NCI-H1694 (cell line): ENCODE measurements around the gene C1QL1.
"Not testable (repeated sequence)": the region's sequence is repeated elsewhere in the genome, so short reads cannot be mapped to it uniquely, and the experiment has no call there.

Source experiments
- DNase-seq: peaks from one replicate; lab custom pipeline; 2025; lab: John Stamatoyannopoulos, UW

The C1QL1 gene

DNA sequence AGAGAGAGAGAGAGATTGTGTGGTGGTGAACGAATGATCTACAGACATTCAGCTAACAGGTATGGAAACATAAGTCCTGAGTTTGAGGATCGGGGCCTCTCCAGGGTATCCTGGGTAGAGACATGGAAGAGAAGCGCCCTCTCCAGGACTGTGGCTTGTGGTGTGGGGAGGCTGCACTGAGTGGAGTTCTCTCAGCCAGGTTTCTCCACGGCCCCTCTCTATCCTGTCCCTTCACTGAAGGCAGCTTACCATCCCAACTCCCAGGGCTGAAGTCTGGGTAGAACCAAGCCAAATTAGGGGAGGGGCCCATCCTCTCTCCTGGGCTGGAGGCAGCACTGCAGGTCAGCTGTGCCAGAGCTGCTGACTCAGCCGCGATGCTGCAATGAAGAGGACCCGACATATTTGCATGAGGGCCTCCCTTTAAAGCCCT is 6.2 kb downstream of the C1QL1 start:
- DNase-seq: no peak

DNA sequence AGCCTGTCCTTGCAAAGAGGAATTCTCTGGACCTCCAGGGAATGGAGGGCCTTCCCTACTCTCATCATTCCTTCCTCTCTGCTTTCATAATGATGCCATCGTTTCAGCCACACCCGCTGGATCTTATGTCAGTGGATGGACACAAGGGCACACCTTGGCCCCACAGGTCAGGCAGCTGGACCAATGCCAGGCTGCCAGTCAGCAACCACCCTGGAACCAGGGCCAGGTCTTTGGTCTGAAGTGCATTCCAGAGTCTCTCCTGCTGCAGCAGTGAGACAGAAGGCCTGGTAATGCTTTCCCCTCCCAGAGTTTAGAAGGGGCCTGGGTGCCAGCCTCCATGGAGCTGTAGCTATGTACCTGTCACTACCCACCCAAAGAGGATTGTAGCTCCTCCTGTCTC is 7.4 kb downstream of the C1QL1 start:
- DNase-seq: no peak

GRCh38 chr17:44959821-44960531 is 8.1 kb downstream of the C1QL1 start:
- no peak for DNase-seq

DNA sequence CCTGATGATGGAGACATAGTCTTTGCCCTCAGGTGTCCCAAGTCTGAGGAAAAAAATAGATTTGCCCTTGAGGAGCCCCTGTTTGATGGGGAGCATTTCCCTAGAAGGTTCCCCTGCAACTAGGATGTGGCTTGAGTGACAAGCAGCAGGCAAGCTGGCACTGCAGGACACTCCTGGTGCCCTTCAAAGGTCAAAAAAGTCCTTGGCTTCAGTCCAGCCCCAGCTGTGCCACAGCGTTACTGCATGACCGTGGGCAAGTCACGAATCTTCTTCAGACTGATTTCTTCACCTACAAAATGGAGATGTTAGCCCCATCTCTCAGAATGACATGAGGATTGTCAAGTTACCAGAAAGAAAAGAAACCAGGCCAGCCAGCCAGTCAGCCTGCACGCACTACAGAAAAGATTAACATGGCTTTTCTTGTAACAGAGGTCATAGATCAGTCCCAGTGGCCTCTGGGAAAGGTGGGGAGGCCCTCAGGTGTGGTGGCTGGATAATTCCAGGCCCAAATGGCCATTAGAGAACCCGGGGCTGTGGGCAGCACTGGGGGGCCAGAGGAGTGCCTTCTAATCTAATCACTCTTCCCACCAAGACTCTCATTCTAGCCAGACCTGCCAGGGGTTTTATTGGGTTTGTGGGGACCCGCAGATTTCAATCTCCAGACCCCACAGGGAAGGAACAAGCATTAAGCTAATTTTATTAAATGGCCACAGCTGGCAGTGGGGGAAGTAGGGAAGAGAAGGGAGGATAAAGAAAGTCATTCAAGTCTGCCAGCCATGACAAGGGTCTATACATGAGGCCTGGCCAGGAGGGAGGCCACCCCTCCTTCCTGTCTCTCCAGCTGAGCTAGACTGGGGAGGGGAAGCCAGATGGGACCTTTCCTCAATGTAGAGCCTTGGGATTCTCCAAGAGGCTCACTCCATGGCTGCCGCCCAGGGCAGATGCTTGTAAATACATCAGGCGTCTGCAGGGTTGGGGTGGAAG is 10.8 kb downstream of the C1QL1 start:
- DNase-seq: no peak

GRCh38 chr17:44955674-44956425 is 12.3 kb downstream of the C1QL1 start:
- no peak for DNase-seq

DNA sequence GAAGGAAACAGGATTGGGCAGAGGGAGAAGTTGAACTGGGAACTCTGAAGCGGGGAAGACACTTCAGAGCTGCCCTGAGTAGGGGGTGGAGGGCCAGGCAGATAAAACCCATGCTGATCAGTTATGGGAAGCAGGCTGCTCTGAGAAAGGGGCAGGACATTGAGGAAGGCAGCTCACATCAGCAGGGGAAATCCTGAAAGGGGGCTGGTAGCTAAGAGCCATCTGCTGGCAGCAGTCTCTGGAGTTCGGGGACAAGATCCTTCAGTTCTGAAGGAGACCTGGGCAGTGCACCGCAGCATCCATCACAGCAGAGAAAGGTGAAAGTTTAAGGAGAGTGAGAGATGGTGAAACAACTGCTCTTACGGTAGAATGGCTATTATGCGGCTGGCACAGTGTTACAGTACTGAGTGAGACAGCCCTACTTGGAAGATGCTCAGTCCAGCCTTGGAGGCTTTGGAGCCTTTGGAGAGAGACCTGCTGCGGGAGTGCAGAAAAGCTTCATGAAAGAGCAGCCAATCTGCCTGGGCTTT is 15.1 kb downstream of the C1QL1 start:
- DNase-seq: no peak

DNA sequence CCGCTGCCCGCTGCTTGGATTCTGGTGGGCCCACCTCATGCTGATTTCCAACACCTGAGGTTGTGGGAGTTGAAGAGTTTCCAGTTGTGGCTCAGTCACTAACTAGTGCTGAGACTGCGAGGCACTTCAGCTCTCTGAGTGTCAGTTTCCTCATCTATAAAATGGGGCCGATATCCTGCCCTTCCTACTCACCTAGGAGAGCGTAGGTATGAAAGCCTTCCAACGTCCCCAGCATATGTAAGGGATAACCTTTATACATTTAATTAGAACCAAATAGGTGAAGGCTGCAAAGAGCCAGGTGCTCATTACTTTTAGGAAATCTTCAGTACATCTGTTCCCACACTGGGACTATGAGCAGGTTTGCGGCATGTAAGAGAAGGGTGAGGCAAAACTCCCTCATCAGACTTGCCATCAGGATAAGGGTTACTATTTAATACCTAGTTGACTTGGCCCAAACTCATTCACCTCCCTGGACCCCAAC is 19.7 kb downstream of the C1QL1 start:
- DNase-seq: no peak

- peak; percentile 95 for DNase-seq
These were observed 20.4 kb downstream of the C1QL1 start, which contains the start of gene KIF18B for GRCh38 chr17:44947461-44948314. KIF18B (minus strand) TSS chr17:44947773; CDS start chr17:44936344, 11,429 bp downstream.

DNA sequence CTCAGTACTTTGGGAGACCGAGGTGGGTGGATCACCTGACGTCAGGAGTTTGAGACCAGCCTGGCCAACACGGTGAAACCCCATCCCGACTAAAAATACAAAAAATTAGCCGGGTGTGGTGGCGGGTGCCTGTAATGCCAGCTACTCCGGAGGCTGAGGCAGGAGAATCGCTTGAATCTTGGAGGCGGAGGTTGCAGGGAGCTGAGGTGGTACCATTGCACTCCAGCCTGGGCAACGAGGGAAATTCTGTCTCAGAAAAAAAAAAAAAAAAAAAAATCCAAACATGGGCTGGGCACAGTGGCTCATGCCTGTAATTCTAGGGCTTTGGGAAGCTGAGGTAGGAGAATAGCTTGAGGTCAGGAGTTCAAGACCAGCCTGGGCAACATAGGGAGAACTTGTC is 22.5 kb downstream of the C1QL1 start:
- DNase-seq: not testable (repeated sequence)

DNA sequence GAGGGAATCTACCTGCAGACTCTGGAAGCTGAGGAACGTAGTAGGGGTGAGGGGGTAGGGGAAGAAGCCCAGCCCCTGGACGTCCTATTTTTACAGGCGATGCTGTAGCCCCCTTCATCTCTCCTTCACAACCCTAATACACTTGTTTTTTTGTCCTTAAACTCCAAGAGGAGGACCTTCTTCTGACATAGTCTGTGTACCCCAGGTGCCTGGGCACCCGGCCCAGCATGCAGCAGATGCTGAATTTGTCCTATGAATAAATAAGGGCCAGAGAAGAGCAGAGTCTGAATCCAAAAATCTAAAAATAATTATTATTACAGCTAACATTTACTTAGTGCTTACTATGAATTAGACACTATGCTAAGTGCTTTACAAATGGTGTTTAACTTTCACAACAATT is 25.6 kb downstream of the C1QL1 start:
- peak; percentile 9 for DNase-seq

DNA sequence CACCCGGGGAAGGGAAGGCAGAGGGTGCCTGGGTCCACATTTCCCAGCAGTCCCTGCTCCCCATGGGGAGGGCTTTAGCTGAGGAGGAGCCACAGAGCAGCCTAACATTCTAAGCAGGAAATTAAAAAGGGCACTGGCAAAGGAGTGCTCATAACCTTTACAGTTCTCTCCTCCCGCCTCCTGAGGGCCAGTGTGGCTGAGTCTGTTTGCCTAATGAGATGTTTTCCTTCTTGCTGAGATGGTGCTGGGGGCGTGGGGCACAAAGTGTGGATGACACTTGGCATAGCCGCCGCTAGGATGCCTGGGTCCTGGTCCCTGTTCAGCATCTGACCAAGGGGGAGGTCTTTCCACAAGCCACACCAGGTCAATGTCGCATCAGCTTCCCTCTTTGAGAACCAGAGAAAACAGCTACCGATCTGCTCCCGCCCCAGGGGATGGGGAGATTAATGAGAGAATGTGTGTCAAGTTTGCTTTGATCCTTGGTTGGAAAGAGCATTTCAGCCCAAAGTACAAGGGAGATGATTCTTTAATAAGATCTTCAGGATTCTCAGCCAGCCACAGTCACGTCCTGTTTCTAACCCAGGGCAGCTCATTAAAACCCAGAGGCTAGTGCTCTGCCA is 26.3 kb downstream of the C1QL1 start:
- no peak for DNase-seq

DNA sequence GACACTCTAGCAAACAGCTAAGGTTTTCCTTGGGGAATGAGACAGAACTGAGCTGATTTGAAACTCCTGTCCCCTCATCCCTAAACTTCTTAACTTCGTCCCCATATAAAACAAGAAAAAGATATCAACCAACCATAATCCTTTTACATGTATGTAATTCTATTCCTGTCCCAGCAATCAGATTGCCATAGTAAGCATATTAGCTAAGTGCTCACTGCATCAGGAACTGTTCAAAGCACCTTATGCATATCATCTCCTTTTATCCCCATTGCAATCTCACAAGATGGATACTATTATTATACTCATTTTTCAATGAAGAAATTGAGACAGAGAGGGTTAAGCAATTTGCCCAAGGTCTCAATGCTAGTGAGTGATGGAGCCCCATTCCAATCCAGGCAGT is 27.3 kb downstream of the C1QL1 start:
- DNase-seq: no peak

DNA sequence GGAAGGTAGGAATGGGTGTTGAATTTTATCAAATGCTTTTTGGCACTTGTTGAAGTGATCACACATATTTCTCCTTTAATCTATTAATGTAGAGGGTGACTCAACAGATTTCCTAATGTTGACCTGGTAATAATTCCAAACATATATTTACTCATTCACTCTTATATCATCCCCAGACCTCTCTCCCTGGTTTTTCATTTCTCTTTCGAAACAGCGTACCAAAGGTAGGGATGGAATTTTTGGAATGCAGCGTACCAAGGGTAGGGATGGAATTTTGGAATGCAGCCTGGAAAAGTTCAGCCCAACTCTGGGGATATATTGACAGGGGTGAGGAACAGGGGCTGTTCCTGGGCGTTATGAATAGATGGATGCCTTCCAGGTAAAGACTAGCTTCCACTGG is 27.8 kb downstream of the C1QL1 start:
- DNase-seq: no peak

- DNase-seq: no peak
These were observed 33.0 kb downstream of the C1QL1 start for GRCh38 chr17:44935116-44935515.

DNA sequence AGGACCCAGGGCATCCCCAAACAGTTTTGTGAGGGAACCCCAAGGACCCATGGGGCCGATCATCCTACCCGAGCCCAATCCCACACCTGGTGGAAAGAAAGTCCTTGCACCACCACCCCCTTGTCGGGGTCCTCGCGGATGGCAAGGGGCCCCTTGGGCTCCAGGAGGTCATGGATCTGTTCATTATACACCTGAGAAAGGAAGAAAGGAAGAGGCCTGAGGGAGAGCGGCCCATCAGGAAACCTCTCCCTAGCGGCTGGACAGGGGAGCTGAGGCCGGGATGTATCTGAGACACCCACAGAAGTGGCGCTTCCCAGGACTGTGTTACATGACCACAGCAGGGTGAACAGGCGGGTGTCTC is 33.4 kb downstream of the C1QL1 start:
- no peak for DNase-seq

- DNase-seq: no peak
These were observed 34.0 kb downstream of the C1QL1 start for GRCh38 chr17:44933824-44934744.

DNA sequence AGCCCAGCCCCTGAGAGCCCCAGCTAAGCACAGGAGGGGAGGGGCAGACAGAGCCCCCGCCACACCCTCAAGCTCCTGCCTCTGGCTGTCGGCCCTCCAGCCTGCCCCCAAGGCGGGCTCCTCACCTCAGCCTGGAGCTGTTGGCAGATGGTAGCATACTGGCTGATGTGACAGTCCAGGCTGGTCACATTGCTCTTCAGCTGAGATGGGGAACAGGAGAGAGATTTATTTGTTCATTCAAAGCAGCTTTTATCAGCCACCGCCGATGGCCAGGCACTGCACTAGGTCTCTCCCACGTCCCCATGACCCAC is 35.4 kb downstream of the C1QL1 start:
- DNase-seq: no peak

- no peak for DNase-seq
These were observed 35.9 kb downstream of the C1QL1 start for GRCh38 chr17:44932096-44932786.

DNA sequence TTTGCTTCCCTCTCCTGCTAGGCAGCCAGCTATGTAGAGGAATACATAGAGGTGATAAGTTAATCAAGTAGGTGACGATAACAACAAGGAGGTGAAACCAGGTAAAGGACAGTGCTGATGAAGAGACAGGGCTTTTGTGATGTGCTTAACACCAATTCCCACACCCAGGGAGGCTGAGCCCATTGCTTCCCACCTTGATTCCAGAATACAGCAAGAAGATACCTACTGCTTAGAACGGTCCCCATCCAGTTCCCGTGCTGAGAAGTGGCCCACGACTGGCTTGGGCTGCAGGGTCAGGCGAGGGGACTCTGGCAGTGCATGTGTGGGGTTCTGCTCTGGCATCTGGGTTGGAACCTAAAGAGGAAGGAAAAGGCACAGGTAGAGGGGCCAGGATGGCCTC is 36.7 kb downstream of the C1QL1 start:
- no peak for DNase-seq
